A549 (cell line): ENCODE data around the gene L3MBTL1. TPM values are rescaled to one million over a fixed set of nuclear protein-coding genes. Genes with fewer than 3 reads are reported as not detected.
A peak's percentile ranks its signal among the peaks of the same experiment; 100 is the strongest.

Experiments used
- ATAC-seq, 2 experiments: fragments of 200-7000 bp in 1 of 2; fragments of >200 bp in 1 of 2; cut with Nextera tagmentation in 1 of 2; cut with Tn5 transposase in 1 of 2; 3 replicates each; pipeline versions ENCODE4 v1.8.0 to v1.9.1; 2018 to 2020; ENCODE audit warnings: mild to moderate bottlenecking in 1 of 2, moderate library complexity in 1 of 2
- CTCF ChIA-PET: fragments of 300-600 bp; sonication (Branson Sonifier 250); formaldehyde crosslinking; extraction: SDS; loops from one replicate; lab custom pipeline; 2021; ENCODE audit warnings: antibody characterized with exemption, inconsistent platforms; lab: Yijun Ruan, JAX
- POLR2A ChIA-PET: fragments of 350-600 bp; formaldehyde crosslinking; extraction: SDS; loops from one replicate; lab custom pipeline; 2021; ENCODE audit warnings: antibody characterized with exemption, inconsistent platforms; lab: Yijun Ruan, JAX
- DNase-seq, 2 experiments: peaks; one replicate each; pipeline versions ENCODE4 v3.0.0 to v3.0.0-alpha.2; 2011 to 2016; ENCODE audit warnings: low read depth in 1 of 2, low spot score in 1 of 2
- FAIRE-seq: peaks from 2 replicates; lab custom pipeline; 2011; peaks lifted over from hg19 to GRCh38; lab: Jason Lieb, UNC
- H3K27ac ChIP-seq, 2 experiments: fragments of >200 bp; sonication (Bioruptor Twin); formaldehyde crosslinking; 3 replicates each; pipeline ENCODE4 v1.5.1; 2016 to 2017
- H3K4me1 ChIP-seq: fragments of >200 bp; sonication (Bioruptor Twin); formaldehyde crosslinking; 3 replicates; pipeline ENCODE4 v1.6.1; 2016
- H3K4me2 ChIP-seq: fragments of >200 bp; sonication (Bioruptor Twin); formaldehyde crosslinking; 3 replicates; pipeline ENCODE4 v1.6.1; 2016
- H3K4me3 ChIP-seq: fragments of >200 bp; sonication (Bioruptor Twin); formaldehyde crosslinking; 3 replicates; pipeline ENCODE4 v1.5.1; 2016
- H3K9me3 ChIP-seq: fragments of >200 bp; sonication (Bioruptor Twin); formaldehyde crosslinking; 3 replicates; pipeline ENCODE4 v1.6.1; 2016
- CBX2 ChIP-seq: fragments of 200-600 bp; sonication (generic); IDR thresholded peaks from 2 replicates; pipeline ENCODE4 v1.6.1; 2016; ENCODE audit warnings: low read depth, mild to moderate bottlenecking, borderline replicate concordance
- EHMT2 ChIP-seq: fragments of 200-600 bp; sonication (generic); IDR thresholded peaks from 2 replicates; pipeline ENCODE4 v1.6.1; 2016; ENCODE audit warnings: antibody characterized with exemption, low read depth, mild to moderate bottlenecking, moderate library complexity
- HOXA7 ChIP-seq: fragments of 250-450 bp; sonication (Bioruptor Pico); IDR thresholded peaks from 2 replicates; pipeline ENCODE4 v1.5.0; 2020; ENCODE audit warnings: mild to moderate bottlenecking, moderate library complexity
- HOXB13 ChIP-seq: fragments of 250-450 bp; sonication (Bioruptor Pico); IDR thresholded peaks from 2 replicates; pipeline ENCODE4 v1.5.0; 2020; ENCODE audit warnings: low read depth, mild to moderate bottlenecking, moderate library complexity
- HOXB5 ChIP-seq: fragments of 250-450 bp; sonication (Bioruptor Pico); IDR thresholded peaks from 2 replicates; pipeline ENCODE4 v1.5.0; 2020; ENCODE audit warnings: mild to moderate bottlenecking, moderate library complexity
- KDM1A ChIP-seq: fragments of 200-600 bp; sonication (generic); IDR thresholded peaks from 2 replicates; pipeline ENCODE4 v1.6.1; 2016; ENCODE audit warnings: low read depth, mild to moderate bottlenecking
- KDM5A ChIP-seq: fragments of 200-600 bp; sonication (generic); IDR thresholded peaks from 2 replicates; pipeline ENCODE4 v1.6.1; 2016; ENCODE audit warnings: antibody characterized with exemption, mild to moderate bottlenecking
- MYC ChIP-seq: IDR thresholded peaks from 2 replicates; pipeline ENCODE4 v1.6.1; 2012; ENCODE audit warnings: mild to moderate bottlenecking, inconsistent platforms, low read length, improper control_type of control experiment, borderline replicate concordance
- NPAS2 ChIP-seq: fragments of 250-450 bp; sonication (Bioruptor Pico); IDR thresholded peaks from 2 replicates; pipeline ENCODE4 v1.8.0; 2022; ENCODE audit warnings: mild to moderate bottlenecking, moderate library complexity, borderline replicate concordance
- POLR2A ChIP-seq: IDR thresholded peaks from 2 replicates; pipeline ENCODE4 v1.6.1; 2012; ENCODE audit warnings: mild to moderate bottlenecking, low read length
- RNF2 ChIP-seq: fragments of 200-600 bp; sonication (generic); IDR thresholded peaks from 2 replicates; pipeline ENCODE4 v1.6.1; 2016; ENCODE audit warnings: low read depth, mild to moderate bottlenecking, antibody characterized with exemption, moderate library complexity, borderline replicate concordance
- TP53 ChIP-seq: fragments of 250-450 bp; sonication (Bioruptor Pico); IDR thresholded peaks from 2 replicates; pipeline ENCODE4 v1.5.0; 2021; ENCODE audit warnings: mild to moderate bottlenecking, moderate library complexity
- ZC3H11A ChIP-seq: fragments of 450-650 bp; IDR thresholded peaks from 2 replicates; pipeline ENCODE4 v1.6.1; 2014; ENCODE audit warnings: antibody characterized with exemption, mild to moderate bottlenecking
- ZNF302 ChIP-seq: fragments of 250-450 bp; sonication (Bioruptor Pico); IDR thresholded peaks from 2 replicates; pipeline ENCODE4 v1.9.0; 2021; ENCODE audit warnings: inconsistent platforms, mild to moderate bottlenecking, moderate library complexity
- WGBS: methylation state at CpG from one replicate; pipeline ENCODE4 v1.1.6; 2017; ENCODE audit errors: missing lambda C conversion rate; 5-methylcytosine and 5-hydroxymethylcytosine counted together
- polyA plus RNA-seq, 4 experiments: library from polyadenylated mRNA; depleted of rRNA in 3 of 4; stranded (reverse); fragments of >200 nt; fragmentation: RNase III in 1 of 4; extraction: RNeasy Plus Mini Kit Qiagen cat#74134 plus additional on column Dnase treatment in 1 of 4; gene quantifications; 2 replicates in 3 of 4; 3 replicates in 1 of 4; pipeline ENCODE4 v1.2.3, GENCODE V29; 2011 to 2017
- TF ChIP-seq, protein P1 (sequence below): fragments of 250-450 bp; sonication (Bioruptor Pico); IDR thresholded peaks from 2 replicates; pipeline ENCODE4 v1.5.0; 2020; ENCODE audit warnings: low read depth, mild to moderate bottlenecking, moderate library complexity
- TF ChIP-seq, protein P2 (sequence below): IDR thresholded peaks from 2 replicates; pipeline ENCODE4 v1.6.1; 2012
- TF ChIP-seq, protein P3 (sequence below): fragments of 250-450 bp; sonication (Bioruptor Pico); IDR thresholded peaks from 2 replicates; pipeline ENCODE4 v1.5.0; 2021; ENCODE audit warnings: mild to moderate bottlenecking, moderate library complexity, borderline replicate concordance
- TF ChIP-seq, protein P4 (sequence below): fragments of 450-650 bp; IDR thresholded peaks from 2 replicates; pipeline ENCODE4 v1.6.1; 2014; ENCODE audit warnings: antibody characterized with exemption

Gene L3MBTL1
- polyA plus RNA-seq, 2 of the 4 experiments (the other 2 are of a cell fraction) = 2.5 to 3.8 TPM

DNA sequence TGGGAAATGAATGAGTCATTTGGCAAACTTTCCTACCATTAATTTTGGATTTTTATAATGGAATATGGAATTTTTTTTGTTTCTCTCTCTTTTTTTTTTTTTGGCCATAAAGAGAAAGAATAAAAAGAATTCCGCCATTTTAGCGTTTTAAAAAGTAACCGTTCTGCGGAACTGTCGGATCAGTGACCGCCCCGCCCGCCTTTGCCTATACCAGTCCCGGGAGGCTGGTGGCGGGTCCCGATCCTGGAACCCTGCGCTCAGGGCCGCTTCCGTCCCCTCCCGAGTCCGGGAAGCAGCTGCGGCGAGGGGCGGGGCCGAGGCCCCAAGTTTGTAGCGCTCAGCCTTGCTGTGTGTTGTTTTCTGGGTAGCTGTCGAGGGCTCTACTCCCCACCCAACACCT lies 609 bp downstream of the L3MBTL1 start:
- no peak for FAIRE-seq
- peak in 1 of 2 experiments; percentile 42; a peak in 3 of 6 replicates for ATAC-seq
- TF ChIP-seq EHMT2 = no peak
- TF ChIP-seq HOXA7 = no peak
- no peak for TF ChIP-seq TP53 (CRISPR knock-in tag)
- TF ChIP-seq HOXB5 (CRISPR knock-in tag) = no peak
- Histone ChIP-seq H3K4me3 (peak overlapping the region; percentile 58), H3K9me3 (no peaks in the 10 kb centered on the region), H3K27ac (peak overlapping the region; percentile 73 to 92), H3K4me1 (peaks cover 6% of the 10 kb centered on the region; the same call in 1 of the 3 replicates), H3K4me2 (peak overlapping the region; percentile 76)
- WGBS = 36% methylated on average over 22 of the region's 22 CpGs
- ChIA-PET POLR2A (interaction anchor here (0.8 to 1.4 kb wide), 2 partner anchors 50 to 51 kb away, joined by 6 to 11 read pairs; partner anchors contain the start of gene SRSF6), CTCF (interaction anchor here (0.6 to 2.4 kb wide), 3 partner anchors 10 to 30 kb away, joined by 3 to 13 read pairs (median 3); no protein-coding TSS in a partner anchor)
- peak in 1 of 2 experiments; percentile 21 for DNase-seq

DNA sequence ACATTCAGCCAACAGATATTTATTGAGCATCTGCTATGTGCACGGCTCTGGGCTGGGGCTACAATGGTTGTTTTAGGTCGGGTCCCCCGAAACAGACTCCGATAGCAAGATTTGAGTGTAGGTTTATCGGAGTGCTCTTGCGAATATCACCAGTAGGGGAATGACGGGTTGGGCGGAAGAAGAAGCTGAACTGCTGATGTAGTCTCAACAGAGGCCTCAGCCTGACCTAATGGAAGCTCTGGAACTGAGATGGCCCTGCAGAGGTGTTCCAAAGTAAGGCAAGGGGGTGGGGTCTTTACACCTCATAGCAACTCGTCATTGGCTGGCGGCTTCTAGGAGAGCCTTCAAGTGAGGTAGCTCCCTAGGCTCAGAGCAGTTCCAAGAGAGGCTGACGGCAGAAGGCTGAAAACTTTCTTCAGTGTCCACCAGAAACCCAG lies 1.1 kb downstream of the L3MBTL1 start:
- Histone ChIP-seq H3K9me3 (no peaks in the 10 kb centered on the region), H3K4me3 (no peak overlapping the region; the same call in 2 of the 3 replicates), H3K4me2 (peak overlapping the region; percentile 76)
- ChIA-PET POLR2A (interaction anchor here (0.8 kb wide), 1 partner anchor 51 kb away, joined by 6 read pairs; the partner anchor contains the start of gene SRSF6), CTCF (interaction anchor here (0.7 to 2.4 kb wide), 3 partner anchors 9 to 15 kb away, joined by 3 to 13 read pairs (median 6); no protein-coding TSS in a partner anchor)
- FAIRE-seq = no peak
- peak in 1 of 2 experiments; percentile 27; a peak in 3 of 6 replicates for ATAC-seq
- TF ChIP-seq KDM5A = no peak
- TF ChIP-seq, protein P1, sequence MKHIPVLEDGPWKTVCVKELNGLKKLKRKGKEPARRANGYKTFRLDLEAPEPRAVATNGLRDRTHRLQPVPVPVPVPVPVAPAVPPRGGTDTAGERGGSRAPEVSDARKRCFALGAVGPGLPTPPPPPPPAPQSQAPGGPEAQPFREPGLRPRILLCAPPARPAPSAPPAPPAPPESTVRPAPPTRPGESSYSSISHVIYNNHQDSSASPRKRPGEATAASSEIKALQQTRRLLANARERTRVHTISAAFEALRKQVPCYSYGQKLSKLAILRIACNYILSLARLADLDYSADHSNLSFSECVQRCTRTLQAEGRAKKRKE (CRISPR knock-in tag) = no peak
- TF ChIP-seq, protein P2, sequence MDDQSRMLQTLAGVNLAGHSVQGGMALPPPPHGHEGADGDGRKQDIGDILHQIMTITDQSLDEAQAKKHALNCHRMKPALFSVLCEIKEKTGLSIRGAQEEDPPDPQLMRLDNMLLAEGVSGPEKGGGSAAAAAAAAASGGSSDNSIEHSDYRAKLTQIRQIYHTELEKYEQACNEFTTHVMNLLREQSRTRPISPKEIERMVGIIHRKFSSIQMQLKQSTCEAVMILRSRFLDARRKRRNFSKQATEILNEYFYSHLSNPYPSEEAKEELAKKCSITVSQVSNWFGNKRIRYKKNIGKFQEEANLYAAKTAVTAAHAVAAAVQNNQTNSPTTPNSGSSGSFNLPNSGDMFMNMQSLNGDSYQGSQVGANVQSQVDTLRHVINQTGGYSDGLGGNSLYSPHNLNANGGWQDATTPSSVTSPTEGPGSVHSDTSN = no peak
- no peak for TF ChIP-seq MYC
- no peak for TF ChIP-seq ZNF302 (CRISPR knock-in tag)
- TF ChIP-seq, protein P3, sequence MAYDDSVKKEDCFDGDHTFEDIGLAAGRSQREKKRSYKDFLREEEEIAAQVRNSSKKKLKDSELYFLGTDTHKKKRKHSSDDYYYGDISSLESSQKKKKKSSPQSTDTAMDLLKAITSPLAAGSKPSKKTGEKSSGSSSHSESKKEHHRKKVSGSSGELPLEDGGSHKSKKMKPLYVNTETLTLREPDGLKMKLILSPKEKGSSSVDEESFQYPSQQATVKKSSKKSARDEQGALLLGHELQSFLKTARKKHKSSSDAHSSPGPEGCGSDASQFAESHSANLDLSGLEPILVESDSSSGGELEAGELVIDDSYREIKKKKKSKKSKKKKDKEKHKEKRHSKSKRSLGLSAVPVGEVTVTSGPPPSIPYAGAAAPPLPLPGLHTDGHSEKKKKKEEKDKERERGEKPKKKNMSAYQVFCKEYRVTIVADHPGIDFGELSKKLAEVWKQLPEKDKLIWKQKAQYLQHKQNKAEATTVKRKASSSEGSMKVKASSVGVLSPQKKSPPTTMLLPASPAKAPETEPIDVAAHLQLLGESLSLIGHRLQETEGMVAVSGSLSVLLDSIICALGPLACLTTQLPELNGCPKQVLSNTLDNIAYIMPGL (CRISPR knock-in tag) = no peak
- TF ChIP-seq, all 56 proteins: peak for 0
- WGBS = 85% methylated on average over 11 of the region's 11 CpGs
- peak; percentile 34 to 45 for DNase-seq
- Histone ChIP-seq H3K4me1 (peaks cover 6% of the 10 kb centered on the region; the same call in 1 of the 3 replicates), H3K27ac (peak overlapping the region in 1 of 2 experiments; percentile 92; a peak in 1 of 6 replicates)

DNA sequence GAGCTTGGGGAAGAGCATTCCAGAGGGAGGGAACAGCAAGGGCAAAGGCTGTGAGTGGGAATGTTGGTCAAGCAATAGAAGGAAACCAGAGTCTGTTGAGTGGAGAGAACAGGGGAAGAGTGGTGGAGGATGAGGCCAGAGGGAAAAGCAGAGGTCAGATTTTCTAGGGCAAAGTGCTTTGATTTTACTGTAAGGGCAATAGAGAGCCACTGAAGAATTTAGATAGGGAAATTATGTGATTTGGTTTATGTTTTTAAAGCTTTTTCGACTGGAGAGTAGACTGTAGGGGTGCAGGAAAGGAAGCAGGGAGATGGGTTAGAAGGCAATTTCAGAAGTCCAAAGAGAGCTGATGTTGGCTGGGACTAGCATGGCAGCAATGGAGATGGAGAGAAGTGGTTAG lies 4.4 kb downstream of the L3MBTL1 start:
- CTCF ChIA-PET = no interaction called here
- H3K4me1 ChIP-seq = peaks cover 6% of the 10 kb centered on the region; the same call in 1 of the 3 replicates
- POLR2A ChIA-PET = no interaction called here
- no peak overlapping the region for H3K4me3 ChIP-seq
- H3K4me2 ChIP-seq = no peak overlapping the region
- TF ChIP-seq HOXB13 (CRISPR knock-in tag) (no peak), ZC3H11A (no peak), POLR2A (no peak), NPAS2 (CRISPR knock-in tag) (no peak), KDM1A (no peak), RNF2 (no peak), CBX2 (no peak)
- TF ChIP-seq, protein P4, sequence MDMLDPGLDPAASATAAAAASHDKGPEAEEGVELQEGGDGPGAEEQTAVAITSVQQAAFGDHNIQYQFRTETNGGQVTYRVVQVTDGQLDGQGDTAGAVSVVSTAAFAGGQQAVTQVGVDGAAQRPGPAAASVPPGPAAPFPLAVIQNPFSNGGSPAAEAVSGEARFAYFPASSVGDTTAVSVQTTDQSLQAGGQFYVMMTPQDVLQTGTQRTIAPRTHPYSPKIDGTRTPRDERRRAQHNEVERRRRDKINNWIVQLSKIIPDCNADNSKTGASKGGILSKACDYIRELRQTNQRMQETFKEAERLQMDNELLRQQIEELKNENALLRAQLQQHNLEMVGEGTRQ = no peak
- no peak overlapping the region for H3K27ac ChIP-seq
- H3K9me3 ChIP-seq = no peaks in the 10 kb centered on the region
- FAIRE-seq (no peak), DNase-seq (no peak), ATAC-seq (no peak)
- WGBS = 56% methylated on average over 1 of the region's 1 CpG
